Middle frontal gyrus (tissue), 1 donor: ENCODE results near the gene PNPLA2.

Source experiments
- DNase-seq: peaks from one replicate; pipeline ENCODE4 v3.0.0-alpha.2; 2015; ENCODE audit warnings: low spot score; ENCODE audit errors: extremely low spot score

PNPLA2 gene

DNA sequence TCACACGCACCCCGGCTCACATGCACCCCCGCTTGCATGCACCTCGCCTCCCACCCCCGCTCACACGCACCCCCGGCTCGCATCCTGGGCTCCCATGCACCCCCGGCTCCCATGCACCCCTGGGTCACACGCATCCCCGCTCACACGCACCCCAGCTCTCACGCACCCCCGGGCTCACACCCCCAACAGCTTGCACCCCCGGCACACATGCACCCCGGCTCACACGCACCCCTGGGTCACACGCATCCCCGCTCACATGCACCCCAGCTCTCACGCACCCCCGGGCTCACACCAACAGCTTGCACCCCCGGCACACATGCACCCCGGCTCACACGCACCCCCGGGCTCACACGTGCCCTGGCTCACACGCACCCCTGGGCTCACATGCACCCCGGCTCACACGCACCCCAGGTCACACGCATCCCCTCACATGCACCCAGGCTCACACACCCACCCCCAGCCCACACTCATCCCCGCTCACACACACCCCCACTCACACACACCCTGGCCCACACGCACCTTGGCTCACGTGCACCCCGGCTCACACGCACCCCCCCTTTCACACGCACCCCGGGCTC, 40.1 kb downstream of the PNPLA2 start:
- no peak for DNase-seq

DNA sequence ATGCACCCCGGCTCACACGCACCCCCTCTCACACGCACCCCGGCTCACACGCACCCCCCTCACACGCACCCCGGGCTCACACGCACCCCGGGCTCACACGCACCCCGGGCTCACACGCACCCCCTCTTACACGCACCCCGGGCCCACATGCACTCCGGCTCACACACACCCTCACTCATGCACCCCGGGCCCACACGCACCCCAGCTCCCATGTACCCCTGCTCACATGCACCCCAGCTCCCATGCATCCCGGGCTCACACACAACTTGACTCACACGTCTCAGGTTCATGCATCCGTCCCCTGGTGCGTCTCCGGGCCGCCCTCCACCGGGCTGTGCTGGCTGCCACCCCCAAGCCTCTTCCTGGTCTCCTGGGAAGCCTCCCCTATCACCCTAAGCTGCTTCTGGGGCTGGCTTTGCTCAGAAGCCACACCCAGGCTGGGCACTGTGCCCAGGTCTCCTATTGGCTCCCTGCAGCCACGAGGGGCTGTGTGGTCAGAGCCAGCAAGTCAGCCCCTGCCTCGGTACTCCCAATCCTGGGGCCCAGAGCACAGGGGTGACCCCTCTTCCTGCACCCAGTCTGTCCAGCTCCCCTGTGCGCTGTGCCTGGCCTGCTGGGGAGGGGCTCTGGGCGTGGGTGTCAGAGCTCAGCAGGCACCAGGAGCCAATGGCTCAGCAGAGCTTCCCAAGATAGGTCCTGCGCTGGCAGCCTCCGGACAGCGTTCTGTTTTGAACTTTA, 40.8 kb downstream of the PNPLA2 start:
- DNase-seq: peak; percentile 82

DNA sequence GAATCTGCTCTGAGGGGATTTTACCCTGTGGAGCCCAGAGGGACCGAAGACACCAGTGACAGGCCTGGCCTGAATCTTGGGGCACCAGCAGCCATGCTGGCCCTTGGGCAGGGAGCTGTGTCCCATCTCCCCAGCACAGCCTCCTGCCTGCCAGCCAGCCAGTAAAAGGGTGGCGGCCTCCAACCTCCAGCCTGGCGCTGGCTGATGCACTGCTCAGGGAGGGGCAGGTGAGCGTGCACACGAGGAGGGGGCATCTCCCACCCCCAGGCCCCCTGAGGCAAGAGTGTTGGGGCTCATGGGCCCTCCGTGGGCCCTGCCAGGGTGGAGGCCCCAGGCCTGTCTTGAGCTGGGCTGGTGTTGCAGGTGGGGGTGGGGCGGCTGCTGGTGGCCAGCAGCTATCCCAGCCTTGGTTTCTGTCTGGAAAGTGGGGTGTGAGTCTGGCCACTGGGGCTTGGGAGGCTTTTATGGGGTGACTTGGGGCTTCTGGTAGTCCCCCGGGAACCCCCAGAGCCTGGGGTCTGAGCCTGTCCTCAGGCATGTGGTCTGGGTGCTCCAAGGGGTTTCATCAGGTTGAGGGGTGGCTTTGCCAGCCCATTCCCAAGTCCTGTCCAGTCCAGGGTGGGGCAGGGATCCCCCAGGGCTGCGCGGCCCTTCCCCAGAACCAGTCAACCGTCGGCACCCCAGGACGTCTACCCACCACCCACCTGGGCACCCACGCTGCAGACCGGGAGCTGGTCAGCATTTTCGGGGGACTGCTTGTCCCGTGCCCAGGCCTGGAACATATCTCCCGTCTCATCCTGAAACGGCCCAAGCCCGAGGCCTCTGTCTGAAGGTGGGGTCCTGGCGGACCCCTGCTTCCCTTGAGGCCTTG, 41.8 kb downstream of the PNPLA2 start:
- no peak for DNase-seq

DNA sequence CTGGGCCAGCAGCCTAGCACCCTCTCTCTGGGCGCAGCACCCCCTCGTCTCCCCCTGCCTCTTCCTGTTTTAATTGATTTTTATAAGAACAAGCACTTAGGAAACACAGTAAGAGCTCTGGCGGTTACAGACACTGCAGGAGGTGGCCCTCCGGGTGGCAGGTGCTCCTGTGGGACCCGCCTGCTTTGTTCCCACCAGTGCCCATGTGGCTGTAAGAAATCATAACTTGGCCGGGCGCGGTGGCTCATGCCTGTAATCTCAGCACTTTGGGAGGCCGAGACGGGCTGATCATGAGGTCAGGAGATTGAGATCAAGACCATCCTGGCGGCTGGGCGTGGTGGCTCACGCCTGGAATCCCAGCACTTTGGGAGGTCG, 42.4 kb downstream of the PNPLA2 start:
- no peak for DNase-seq

DNA sequence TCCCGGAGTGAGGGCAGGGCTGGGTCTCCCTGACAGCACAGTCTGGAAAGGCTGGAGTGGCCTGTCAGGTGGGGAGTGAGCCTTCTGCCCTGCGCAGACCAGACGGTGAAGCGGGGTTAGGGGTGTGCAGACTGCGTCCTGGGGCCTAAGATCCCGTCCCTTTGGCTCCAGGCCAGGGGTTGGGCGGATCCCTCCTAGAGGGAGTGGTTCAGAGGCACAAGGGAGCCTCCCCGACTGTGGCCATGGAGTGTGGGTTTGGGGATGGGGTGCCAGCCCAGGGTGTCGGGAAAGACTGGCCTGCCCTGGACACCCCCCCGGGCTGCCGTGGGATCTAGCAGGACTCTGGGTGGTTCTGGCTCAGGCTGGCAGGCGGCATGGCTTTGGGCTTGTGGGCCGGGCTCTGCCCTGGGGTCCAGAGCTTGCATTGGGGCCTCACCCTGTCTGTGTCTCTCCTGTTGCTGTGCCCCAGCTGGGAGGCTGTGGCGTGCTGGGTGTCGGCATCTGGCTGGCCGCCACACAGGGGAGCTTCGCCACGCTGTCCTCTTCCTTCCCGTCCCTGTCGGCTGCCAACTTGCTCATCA, 43.5 kb downstream of the PNPLA2 start:
- no peak for DNase-seq

DNA sequence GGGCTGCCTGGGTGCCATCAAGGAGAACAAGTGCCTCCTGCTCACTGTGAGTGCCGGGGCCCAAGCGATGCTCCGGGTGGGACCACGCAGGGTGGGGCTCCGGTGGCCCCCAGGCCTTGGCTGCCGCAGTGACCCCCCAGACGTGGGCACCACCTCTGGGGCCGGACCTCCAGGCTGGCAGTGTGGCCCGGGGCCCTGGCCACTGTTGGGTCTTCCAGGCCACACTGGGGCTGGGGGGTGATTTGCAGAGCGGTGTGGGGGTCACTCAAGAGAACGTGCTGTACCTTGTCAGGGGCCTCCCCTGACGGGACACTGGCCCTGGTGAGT, 43.9 kb downstream of the PNPLA2 start:
- no peak for DNase-seq

DNA sequence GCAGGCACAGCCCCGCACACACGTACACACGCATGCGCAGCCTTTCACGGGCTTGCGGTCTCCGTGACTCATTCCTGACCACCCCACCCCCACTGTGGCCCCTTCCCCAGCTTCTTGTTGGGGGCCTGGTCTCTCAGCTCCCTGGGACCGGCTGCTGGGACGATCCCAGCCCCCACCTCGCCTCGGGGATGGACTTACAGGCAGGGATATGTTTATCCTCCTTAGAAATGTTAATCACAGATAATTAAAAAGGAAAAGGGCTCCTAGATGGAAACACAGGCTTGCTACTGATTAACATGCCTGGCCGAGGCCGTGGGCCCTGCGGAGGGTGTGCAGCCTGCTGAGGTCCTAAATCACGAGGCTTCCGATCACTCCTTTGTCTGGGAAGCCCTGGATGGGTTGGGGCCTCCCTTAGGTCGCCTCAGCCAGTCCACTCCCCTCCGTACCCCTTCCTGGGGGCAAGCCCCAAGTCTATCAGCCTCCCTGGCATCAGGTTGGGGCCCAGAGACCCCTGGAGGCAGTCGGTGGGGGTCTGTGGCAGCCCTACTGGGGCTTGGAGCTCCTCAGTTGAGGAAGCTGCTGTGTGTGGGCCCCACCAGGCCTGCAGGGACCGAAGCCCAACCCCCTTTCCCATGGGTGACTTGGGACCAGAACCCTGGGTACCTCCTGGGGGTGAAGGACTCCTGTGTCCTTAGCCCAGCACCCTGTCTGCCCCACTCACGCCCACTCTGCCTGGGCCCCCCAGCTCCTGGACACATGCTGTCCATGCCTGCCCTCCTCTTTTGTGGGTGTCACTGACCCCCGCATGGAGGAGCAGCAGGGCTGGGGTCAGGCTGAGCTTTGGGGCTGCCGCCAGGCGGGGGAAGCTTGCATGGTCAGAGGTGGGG, 44.6 kb downstream of the PNPLA2 start:
- DNase-seq: no peak

DNA sequence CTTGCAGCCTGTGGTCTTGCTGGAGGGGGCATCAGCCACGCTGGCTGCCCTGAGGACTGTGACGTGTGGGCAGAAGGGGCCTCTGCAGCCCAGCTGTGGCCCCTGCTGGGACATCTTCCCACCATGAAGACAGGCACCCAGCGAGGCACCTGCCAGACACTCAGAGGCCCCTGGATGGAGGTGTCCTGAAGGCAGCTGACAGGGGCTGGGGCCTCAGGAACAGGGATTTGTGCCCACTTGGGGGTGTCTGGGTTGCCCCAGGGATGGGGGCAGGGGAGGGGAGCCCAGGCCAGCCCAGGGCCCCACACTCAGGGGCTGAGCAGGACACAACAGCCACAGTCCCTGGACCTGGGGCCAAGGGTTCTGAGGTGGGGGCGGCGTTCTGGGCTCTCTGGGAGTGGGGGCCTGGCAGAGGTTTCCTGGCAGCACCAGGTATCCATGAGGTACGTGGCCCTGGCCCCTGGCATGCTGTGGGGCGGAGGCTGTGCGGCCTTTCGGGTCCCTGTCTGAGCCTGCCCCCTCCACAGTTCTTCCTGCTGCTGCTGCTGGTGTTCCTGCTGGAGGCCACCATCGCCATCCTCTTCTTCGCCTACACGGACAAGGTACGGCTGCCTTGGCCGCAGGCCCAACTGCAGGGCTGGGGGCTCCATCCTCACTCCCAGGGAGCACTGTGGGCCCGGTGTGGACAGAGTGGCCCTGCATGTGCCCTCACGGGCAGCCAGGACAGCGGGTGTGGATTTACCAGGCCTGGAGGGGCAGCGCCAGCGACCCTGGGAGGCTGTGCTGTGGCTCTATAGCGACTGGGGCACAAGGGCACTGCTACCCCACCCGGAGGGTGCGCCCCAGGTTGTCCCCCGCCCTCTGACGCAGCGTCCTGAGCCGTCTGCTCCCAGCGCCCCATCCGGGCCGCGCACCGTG, 45.5 kb downstream of the PNPLA2 start:
- no peak for DNase-seq

DNA sequence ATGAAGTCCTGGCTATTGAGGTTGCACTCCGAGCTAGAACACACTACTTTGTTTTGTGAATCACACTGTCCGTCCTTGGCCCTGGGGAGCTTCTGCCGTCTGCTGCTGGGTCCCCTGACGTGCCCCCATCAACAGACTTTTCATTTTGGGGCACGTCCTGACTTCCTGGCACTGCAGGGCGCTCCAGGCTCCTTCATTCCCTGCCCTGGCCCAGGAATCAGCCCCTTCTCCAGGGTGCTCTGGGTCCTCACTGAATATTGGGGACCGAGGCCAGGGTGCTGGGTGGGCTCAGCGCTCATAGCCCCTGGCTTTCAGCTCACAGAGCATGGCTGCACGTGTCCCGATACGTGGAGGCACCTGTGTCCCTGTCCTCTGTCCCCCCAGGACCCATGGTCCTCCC, 46.2 kb downstream of the PNPLA2 start:
- no peak for DNase-seq

DNA sequence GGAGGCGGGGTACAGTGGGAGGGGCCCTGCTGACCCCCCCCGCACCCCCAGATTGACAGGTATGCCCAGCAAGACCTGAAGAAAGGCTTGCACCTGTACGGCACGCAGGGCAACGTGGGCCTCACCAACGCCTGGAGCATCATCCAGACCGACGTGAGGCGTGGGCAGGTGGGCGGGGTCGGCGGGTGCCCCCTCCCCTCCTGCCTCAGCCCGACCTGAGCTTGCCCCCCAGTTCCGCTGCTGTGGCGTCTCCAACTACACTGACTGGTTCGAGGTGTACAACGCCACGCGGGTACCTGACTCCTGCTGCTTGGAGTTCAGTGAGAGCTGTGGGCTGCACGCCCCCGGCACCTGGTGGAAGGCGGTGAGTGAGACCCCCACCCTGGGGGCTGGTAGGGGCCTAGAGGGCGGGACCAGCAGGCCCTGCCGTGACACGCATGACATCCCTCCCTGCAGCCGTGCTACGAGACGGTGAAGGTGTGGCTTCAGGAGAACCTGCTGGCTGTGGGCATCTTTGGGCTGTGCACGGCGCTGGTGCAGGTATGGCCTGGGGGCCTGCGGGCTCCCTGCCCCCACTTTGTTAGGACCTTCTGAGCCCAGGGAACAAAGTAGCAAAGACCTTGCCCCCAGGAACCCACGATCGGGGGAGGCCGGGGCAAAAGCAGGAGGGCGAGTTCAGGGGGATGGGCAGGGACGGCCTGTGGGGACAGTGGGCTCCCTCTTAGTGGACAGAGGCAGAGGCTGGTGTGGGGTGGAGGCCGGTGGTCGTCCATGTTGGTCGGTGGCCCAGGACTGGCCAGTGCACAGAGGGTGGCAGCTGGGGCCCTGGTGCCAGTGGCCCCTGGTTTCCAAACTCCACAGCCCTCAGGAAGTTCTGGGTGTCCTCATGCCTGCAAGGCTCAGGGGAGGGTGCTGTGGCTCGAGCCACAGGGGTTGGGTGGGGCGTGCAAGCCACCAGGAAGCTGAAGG, 47.0 kb downstream of the PNPLA2 start:
- no peak for DNase-seq

DNA sequence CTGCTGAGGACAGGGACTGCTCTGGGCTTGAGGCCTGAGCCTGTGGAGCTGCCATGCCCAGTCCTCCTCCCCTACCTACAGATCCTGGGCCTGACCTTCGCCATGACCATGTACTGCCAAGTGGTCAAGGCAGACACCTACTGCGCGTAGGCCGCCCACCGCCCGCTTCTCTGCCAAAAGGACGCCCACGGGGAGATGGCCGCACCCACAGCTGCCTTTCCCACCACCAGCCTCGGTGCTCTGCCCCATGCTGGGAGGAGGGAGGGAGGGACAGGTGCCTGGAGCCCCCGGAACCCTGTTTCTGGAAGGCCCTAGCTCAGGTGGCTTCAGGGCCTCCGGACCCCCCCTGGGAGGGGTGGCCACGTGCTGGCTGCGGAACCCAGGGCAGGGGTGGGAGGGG, 47.8 kb downstream of the PNPLA2 start:
- no peak for DNase-seq

DNA sequence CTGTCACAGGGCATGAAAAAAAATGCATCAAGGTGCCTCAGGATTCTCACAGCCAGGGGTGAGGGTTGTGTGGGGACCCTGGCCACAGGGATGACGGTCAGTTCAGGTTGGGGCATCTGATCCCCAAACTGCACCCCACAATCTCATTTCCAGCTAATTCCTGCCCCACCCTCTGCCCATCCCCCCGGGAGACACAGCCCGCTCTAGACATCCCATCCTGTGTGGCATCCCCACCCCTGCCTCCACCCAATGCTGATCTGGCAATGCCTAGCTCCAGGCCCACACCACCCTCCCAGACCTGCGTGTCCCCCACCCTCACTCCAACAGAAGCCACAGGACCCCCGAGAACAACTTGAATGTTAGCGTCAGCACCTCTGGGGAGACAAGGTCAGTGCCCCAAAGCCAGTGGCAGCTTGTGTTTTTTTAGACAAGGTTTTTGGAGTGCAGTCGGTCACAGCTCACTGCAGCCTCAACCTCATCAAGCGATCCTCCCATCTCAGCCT, 49.2 kb downstream of the PNPLA2 start:
- DNase-seq: no peak

DNA sequence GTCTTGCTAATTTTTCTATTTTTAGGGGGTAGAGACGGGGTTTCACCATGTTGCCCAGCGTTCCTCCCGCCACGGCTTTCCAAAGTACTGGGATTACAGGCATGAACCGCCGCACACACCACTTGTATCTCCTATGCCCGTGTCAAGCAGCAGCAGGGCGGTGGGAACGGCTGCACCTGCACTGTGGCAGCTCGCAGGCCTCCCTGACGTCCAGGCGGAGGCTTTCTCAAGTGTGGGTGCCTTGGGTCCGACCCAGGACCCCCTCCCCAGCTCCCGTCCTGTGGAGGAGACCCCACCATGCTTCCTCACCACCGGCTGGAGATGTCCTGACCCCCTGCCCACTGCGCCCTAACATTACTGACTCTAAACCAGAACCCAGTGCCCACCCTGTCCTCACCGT, 49.7 kb downstream of the PNPLA2 start:
- DNase-seq: no peak

DNA sequence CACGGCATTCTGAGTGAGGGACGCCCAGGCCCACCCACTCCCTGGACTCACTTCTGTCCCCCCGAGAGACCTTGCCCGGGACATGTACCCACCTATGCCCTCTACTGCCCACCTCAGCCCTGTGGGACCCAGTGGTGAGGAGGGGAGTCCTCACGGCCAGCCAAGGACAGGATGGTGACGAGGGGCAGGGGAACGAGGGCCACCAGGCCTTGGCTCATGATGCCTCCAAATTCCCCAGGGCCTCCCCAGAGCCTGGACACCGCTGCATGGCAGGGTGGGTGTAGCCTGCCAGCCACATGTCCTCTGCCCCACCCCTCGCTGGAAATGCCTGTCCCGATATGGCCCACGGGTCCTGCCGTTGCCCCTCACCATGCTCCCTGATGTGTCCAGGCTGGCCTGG, 50.1 kb downstream of the PNPLA2 start:
- no peak for DNase-seq

DNA sequence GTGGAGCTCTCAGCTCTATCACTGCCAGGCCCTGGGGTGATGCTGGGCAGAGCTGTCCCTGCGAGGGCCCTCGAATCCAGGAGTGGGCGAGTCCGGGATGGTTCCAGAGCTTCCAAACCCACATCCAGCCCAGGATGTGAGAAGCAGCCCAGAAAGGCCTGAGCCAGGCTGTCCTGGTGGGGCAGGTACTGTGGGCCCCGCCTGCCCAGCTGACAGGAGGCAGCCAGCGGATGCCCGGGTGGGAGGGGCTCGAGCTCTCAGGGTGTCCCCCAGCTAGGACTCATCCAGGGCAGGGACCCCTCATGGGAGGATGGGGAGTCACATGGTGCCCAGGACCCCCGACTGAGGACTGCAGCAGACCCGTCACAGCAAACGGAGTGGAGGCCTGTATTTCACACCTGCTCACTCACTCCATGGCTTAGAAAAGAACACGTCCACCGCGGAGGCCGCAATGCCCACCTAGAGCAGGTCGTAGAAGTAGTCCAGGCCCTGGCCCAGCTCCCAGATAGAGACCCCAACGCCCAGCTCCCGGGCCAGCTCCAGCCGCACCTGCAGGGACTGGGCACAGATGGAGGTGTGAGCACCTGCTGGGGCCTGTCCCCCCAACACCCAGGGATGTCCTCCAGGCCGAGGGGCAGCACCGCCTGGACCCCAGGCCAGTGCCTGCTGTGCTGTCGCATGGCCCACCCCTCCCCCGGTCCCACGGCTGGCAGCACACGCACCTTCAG, 50.8 kb downstream of the PNPLA2 start:
- no peak for DNase-seq

DNA sequence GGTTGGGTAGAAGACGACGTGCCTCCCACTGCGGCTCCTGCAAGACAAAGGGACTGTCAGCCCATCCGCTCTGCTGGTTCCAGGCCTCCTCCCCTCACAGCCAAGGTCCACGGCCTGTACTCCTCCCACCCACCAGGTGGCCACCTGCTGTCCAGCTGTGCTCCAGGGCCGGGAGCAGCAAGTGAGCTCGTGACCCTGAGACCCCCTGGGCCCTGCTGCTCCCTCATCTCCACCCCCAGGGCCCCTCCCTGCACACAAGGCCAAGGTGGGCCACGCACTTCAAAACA, 51.4 kb downstream of the PNPLA2 start:
- no peak for DNase-seq

DNA sequence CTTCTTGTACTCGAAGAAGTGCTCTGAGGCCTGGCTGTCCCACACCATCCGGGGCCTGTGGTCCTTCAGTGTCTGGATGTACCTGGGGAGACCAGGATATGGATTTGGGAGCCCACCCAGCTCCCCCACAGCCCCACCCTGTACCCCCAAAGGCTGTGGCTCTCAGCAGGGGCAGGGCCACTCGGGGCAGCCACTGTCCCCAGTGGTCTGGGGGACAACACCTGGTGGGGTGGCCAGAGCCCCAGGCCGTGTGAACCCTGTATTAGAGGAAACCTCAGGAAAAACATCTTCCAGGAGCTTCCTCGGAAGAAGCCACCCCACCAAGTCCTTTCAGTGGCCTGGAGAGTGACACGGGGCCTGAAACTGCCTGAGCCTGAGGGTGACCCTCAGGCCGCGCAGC, 51.7 kb downstream of the PNPLA2 start:
- no peak for DNase-seq

DNA sequence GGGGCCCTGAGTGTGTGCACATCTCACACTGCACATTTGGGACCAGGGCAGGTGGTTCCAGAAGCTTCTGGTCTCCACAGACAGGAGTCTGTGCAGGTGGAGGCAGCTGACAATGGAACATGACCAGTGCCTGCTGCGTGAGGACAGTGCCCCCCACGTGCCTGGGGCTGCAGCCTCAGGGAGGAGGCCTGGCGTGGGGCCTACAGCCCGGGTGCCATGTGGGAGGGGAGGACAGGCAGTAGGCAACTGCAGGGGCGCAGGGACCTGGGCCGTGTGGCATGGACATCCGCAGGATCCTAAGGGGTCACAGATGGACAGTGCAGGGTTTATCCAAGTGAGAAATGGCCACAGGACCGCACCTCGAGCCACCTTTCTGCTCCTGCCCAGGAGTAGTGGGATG, 52.8 kb downstream of the PNPLA2 start:
- no peak for DNase-seq
